HK-2 (cell line): ENCODE results near the gene LIN28B.
"Not testable (repeated sequence)": the region's sequence is repeated elsewhere in the genome, so short reads cannot be mapped to it uniquely, and the experiment has no call there.

ENCODE experiments used
- DNase-seq: peaks from one replicate; pipeline ENCODE4 v3.0.0-alpha.2; 2018; ENCODE audit not compliant: unreplicated experiment

The LIN28B gene

GRCh38 chr6:105066836-105067235 is 109.9 kb downstream of the LIN28B start:
- no peak for DNase-seq

GRCh38 chr6:105067329-105067728 is 110.4 kb downstream of the LIN28B start:
- no peak for DNase-seq

GRCh38 chr6:105068407-105068806 is 111.5 kb downstream of the LIN28B start:
- DNase-seq = no peak

GRCh38 chr6:105069821-105070445 is 113.0 kb downstream of the LIN28B start:
- no peak for DNase-seq

GRCh38 chr6:105072798-105073199 is 115.9 kb downstream of the LIN28B start:
- no peak for DNase-seq

- DNase-seq = no peak
These were observed 118.3 kb downstream of the LIN28B start for GRCh38 chr6:105075210-105075609.

- not testable (repeated sequence) for DNase-seq
These were observed 119.5 kb downstream of the LIN28B start for GRCh38 chr6:105076418-105076817.

- DNase-seq = no peak
These were observed 120.9 kb downstream of the LIN28B start for GRCh38 chr6:105077596-105078385.

GRCh38 chr6:105078386-105078708 is 121.4 kb downstream of the LIN28B start:
- no peak for DNase-seq

- no peak for DNase-seq
These were observed 123.4 kb downstream of the LIN28B start for GRCh38 chr6:105080279-105080678.

GRCh38 chr6:105081662-105082061 is 124.8 kb downstream of the LIN28B start:
- DNase-seq = not testable (repeated sequence)

GRCh38 chr6:105087571-105088211 is 130.8 kb downstream of the LIN28B start:
- DNase-seq = peak; percentile 2

- DNase-seq = no peak
These were observed 134.4 kb downstream of the LIN28B start for GRCh38 chr6:105091140-105091829.

GRCh38 chr6:105094133-105094640 is 137.3 kb downstream of the LIN28B start:
- no peak for DNase-seq

- DNase-seq = no peak
These were observed 138.2 kb downstream of the LIN28B start for GRCh38 chr6:105095139-105095538.

- DNase-seq = no peak
These were observed 140.4 kb downstream of the LIN28B start for GRCh38 chr6:105097288-105097687.

- no peak for DNase-seq
These were observed 142.5 kb downstream of the LIN28B start for GRCh38 chr6:105099371-105099770.

GRCh38 chr6:105102186-105102585 is 145.3 kb downstream of the LIN28B start:
- DNase-seq = no peak

GRCh38 chr6:105105094-105105493 is 148.2 kb downstream of the LIN28B start:
- no peak for DNase-seq

GRCh38 chr6:105106260-105106659 is 149.4 kb downstream of the LIN28B start:
- no peak for DNase-seq

GRCh38 chr6:105107207-105107606 is 150.3 kb downstream of the LIN28B start:
- DNase-seq = no peak

- no peak for DNase-seq
These were observed 151.8 kb downstream of the LIN28B start for GRCh38 chr6:105108631-105109262.
